Measurements from ENCODE around the gene CLEC12A. TPM values are rescaled to one million over a fixed set of nuclear protein-coding genes. Genes with fewer than 3 reads are reported as not detected.

Gene CLEC12A
- total and polyA plus RNA-seq, 2 donors from 2014 or later: 1.3 to 4.8 TPM

GRCh38 chr12:10033783-10034545 lies 62.8 kb downstream of the CLEC12A start:
- peak in 1 of 5 donors; percentile 8 for DNase-seq
- H3K4me3 ChIP-seq (ENCODE audit: low read length in 3 of 3): no peak overlapping the region
- TF ChIP-seq CTCF (IDR thresholded peaks at IDR 0.05; ENCODE audit: borderline replicate concordance, extremely low read depth, insufficient read depth): no peak
- H3K9me3 ChIP-seq (ENCODE audit: control insufficient read depth in 2 of 3, insufficient read depth in 1 of 3, low read length in 3 of 3): no peaks in the 10 kb centered on the region
- no peak overlapping the region for H3K9ac ChIP-seq (ENCODE audit: low read length in 3 of 3)
- no peaks in the 10 kb centered on the region for H3K4me1 ChIP-seq (ENCODE audit: control insufficient read depth in 2 of 3, insufficient read depth in 2 of 3, low read depth in 1 of 3, low read length in 3 of 3)
- H3K27me3 ChIP-seq (ENCODE audit: control insufficient read depth, insufficient read depth, low read length): no peaks in the 10 kb centered on the region
- peak; percentile 23 for FAIRE-seq
- intact Hi-C loops (cut with DNase I): no loop called here
- no peaks in the 10 kb centered on the region for H3K36me3 ChIP-seq (ENCODE audit: control insufficient read depth in 2 of 3, insufficient read depth in 3 of 3, low read length in 3 of 3)
- no peak overlapping the region for H3K27ac ChIP-seq (ENCODE audit: low read depth in 2 of 2, low read length in 2 of 2)

Other genes starting within 250 kb of the CLEC12A start
- 2.1 TPM for gene CLECL1, start 238.3 kb upstream of the CLEC12A start, total RNA-seq
- gene CLECL1, start 238.3 kb upstream of the CLEC12A start, polyA plus RNA-seq (ENCODE audit: insufficient read depth, low read depth, low replicate concordance): not detected
- 25.0 TPM for gene CD69, start 210.5 kb upstream of the CLEC12A start, total RNA-seq
- gene CD69, start 210.5 kb upstream of the CLEC12A start, polyA plus RNA-seq (ENCODE audit: insufficient read depth, low read depth, low replicate concordance): 2.2 TPM
- 2.0 TPM for gene KLRF1, start 143.9 kb upstream of the CLEC12A start, total RNA-seq
- 2.0 TPM for gene KLRF1, start 143.9 kb upstream of the CLEC12A start, polyA plus RNA-seq (ENCODE audit: insufficient read depth, low read depth, low replicate concordance)
- gene CLEC2B, start 102.1 kb upstream of the CLEC12A start, total RNA-seq: 11.8 TPM
- gene CLEC2B, start 102.1 kb upstream of the CLEC12A start, polyA plus RNA-seq (ENCODE audit: insufficient read depth, low read depth, low replicate concordance): 7.0 TPM
- gene KLRF2, start 89.9 kb upstream of the CLEC12A start, total RNA-seq: not detected
- gene KLRF2, start 89.9 kb upstream of the CLEC12A start, polyA plus RNA-seq (ENCODE audit: insufficient read depth, low read depth, low replicate concordance): not detected
- not detected for gene CLEC2A, start 39.0 kb upstream of the CLEC12A start, total RNA-seq
- not detected for gene CLEC2A, start 39.0 kb upstream of the CLEC12A start, polyA plus RNA-seq (ENCODE audit: insufficient read depth, low read depth, low replicate concordance)
- gene CLEC1B, start 27.7 kb downstream of the CLEC12A start, total RNA-seq: not detected
- not detected for gene CLEC1B, start 27.7 kb downstream of the CLEC12A start, polyA plus RNA-seq (ENCODE audit: insufficient read depth, low read depth, low replicate concordance)
- gene CLEC12B, start 39.2 kb downstream of the CLEC12A start, total RNA-seq: not detected
- not detected for gene CLEC12B, start 39.2 kb downstream of the CLEC12A start, polyA plus RNA-seq (ENCODE audit: insufficient read depth, low read depth, low replicate concordance)
- 0.57 TPM for gene CLEC9A, start 59.3 kb downstream of the CLEC12A start, total RNA-seq
- gene CLEC9A, start 59.3 kb downstream of the CLEC12A start, polyA plus RNA-seq (ENCODE audit: insufficient read depth, low read depth, low replicate concordance): not detected
- 6.3 TPM for gene CLEC1A, start 127.6 kb downstream of the CLEC12A start, total RNA-seq
- 5.3 TPM for gene CLEC1A, start 127.6 kb downstream of the CLEC12A start, polyA plus RNA-seq (ENCODE audit: insufficient read depth, low read depth, low replicate concordance)
- 20.0 TPM for gene CLEC7A, start 158.8 kb downstream of the CLEC12A start, total RNA-seq
- 0.43 TPM for gene CLEC7A, start 158.8 kb downstream of the CLEC12A start, polyA plus RNA-seq (ENCODE audit: insufficient read depth, low read depth, low replicate concordance)
- gene OLR1, start 200.7 kb downstream of the CLEC12A start, total RNA-seq: 6.7 TPM
- gene OLR1, start 200.7 kb downstream of the CLEC12A start, polyA plus RNA-seq (ENCODE audit: insufficient read depth, low read depth, low replicate concordance): 11.5 TPM
- 25.7 TPM for gene TMEM52B, start 207.6 kb downstream of the CLEC12A start, total RNA-seq
- gene TMEM52B, start 207.6 kb downstream of the CLEC12A start, polyA plus RNA-seq (ENCODE audit: insufficient read depth, low read depth, low replicate concordance): 292 TPM
- gene GABARAPL1, start 241.5 kb downstream of the CLEC12A start, total RNA-seq: 142 TPM
- 454 TPM for gene GABARAPL1, start 241.5 kb downstream of the CLEC12A start, polyA plus RNA-seq (ENCODE audit: insufficient read depth, low read depth, low replicate concordance)

Data from kidney (tissue), 14 donors.